ENCODE measurements around the gene TAGLN.

GRCh38 chr11:117157507-117157906, 41.7 kb upstream of the TAGLN start:
- TF ChIP-seq, protein P1, sequence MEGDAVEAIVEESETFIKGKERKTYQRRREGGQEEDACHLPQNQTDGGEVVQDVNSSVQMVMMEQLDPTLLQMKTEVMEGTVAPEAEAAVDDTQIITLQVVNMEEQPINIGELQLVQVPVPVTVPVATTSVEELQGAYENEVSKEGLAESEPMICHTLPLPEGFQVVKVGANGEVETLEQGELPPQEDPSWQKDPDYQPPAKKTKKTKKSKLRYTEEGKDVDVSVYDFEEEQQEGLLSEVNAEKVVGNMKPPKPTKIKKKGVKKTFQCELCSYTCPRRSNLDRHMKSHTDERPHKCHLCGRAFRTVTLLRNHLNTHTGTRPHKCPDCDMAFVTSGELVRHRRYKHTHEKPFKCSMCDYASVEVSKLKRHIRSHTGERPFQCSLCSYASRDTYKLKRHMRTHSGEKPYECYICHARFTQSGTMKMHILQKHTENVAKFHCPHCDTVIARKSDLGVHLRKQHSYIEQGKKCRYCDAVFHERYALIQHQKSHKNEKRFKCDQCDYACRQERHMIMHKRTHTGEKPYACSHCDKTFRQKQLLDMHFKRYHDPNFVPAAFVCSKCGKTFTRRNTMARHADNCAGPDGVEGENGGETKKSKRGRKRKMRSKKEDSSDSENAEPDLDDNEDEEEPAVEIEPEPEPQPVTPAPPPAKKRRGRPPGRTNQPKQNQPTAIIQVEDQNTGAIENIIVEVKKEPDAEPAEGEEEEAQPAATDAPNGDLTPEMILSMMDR (IDR thresholded peaks at IDR 0.05; ENCODE audit: borderline replicate concordance, extremely low read depth, low read length, poor library complexity, severe bottlenecking), result no peak
- no peak for TF ChIP-seq EZH2 (IDR thresholded peaks at IDR 0.05; ENCODE audit: borderline replicate concordance, low read depth, low read length, severe bottlenecking)
